Adrenal gland (tissue), 5 donors: ENCODE data around the gene ARHGAP26.

ENCODE experiments used
- CTCF ChIP-seq, 6 experiments: fragments of 450-650 bp in 4 of 6; fragments of 200-600 bp in 2 of 6; sonication (generic) in 1 of 6; IDR thresholded peaks; 1 replicate in 5 of 6; 2 replicates in 1 of 6; pipeline versions ENCODE4 v1.5.1 to v1.8.0; 2016 to 2021; ENCODE audit warnings: antibody characterized with exemption in 6 of 6, mild to moderate bottlenecking in 2 of 6, moderate library complexity in 1 of 6
- POLR2A ChIP-seq, 2 donors: fragments of 450-650 bp; IDR thresholded peaks; one replicate each; pipeline ENCODE4 v1.6.1; 2017; ENCODE audit warnings: antibody characterized with exemption in 2 of 2, mild to moderate bottlenecking in 2 of 2, moderate library complexity in 1 of 2
- donor health status: DM: no; HTN: no; CAD: no.

DNA sequence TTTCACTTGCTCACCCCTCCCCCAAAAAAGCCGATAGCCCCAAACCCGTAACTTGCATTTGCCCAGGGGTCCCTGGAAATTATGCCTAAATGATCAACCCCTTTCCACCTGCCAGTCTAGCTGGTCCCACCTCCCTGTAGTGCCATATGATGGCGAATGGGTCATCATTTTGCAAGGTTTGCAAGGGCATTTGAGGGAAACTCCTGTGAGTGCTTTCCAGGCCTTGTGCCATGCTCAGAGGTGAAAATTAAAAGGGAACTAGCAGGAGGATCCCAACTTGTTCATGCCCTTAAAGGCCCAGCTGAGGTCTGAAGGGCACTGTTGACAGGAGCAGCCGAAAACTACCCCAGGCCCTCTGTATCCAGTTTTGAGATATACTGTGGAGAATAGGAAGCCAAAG, 440.4 kb downstream of the ARHGAP26 start:
- TF ChIP-seq POLR2A (IDR thresholded peaks at IDR 0.05) (no peak), CTCF (IDR thresholded peaks at IDR 0.05) (no peak)
